SKM-1 (cell line): ENCODE results near the gene NHS.

ENCODE experiments used
- DNase-seq: peaks from one replicate; lab custom pipeline; 2025; ENCODE audit not compliant: unreplicated experiment; lab: John Stamatoyannopoulos, UW

The NHS gene

DNA sequence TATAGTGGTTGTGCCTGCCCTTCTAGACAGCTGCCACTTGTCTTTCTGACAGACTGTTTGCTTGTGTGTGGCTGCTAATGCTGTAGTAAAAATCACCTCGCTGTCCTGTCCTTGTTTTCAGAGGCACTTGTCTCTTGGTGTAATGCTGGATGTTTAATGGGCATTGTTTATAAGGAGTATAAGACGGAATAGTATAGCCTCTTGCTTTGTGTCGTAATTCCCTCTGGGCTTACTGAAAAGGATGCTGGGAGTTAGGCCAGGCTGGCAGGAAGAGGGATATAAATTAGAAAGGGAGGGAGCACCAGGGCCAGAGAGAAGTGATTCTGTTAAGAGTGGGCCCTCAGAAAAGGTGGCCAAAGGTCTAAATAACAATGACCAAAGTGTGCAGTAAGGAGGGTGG lies 29.0 kb downstream of the NHS start:
- DNase-seq: no peak

DNA sequence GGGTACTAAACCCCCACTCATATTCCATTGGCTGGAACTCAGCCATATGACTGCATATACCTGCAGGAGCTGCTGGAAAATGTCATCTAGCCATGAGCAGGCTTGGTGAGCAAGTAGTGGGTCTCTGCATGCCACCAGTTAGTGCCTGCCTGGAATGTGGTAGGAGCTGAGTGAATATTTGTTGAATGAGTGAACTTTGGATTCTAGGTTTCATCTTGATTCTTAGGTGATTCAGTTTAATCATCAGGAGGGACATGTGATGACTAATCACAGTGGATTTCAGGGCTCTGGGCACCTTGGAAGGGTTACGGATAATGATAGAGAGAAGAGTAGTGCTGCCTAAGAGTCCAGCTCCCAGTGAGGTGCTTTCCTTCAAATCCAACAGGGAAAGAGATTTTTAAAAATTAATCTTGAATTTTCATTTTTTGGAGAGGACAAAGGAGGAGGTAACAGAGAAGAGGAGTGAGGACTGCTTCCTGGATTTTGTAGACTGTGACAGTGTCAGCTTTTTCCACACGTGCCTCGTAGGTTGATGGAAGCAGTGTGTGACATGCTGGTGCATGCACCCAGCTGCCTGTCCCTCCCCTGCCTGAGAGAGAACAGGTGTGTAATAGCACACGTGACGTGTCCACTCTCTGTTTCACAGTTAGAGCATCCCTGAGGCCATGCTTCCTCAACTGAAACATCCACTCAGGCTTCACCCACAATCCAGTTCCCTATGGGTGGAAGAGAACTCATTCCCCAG lies 30.4 kb downstream of the NHS start:
- no peak for DNase-seq

- DNase-seq: no peak
These were observed 34.7 kb downstream of the NHS start for GRCh38 chrX:17409566-17410290.

- no peak for DNase-seq
These were observed 35.7 kb downstream of the NHS start for GRCh38 chrX:17410651-17411050.

DNA sequence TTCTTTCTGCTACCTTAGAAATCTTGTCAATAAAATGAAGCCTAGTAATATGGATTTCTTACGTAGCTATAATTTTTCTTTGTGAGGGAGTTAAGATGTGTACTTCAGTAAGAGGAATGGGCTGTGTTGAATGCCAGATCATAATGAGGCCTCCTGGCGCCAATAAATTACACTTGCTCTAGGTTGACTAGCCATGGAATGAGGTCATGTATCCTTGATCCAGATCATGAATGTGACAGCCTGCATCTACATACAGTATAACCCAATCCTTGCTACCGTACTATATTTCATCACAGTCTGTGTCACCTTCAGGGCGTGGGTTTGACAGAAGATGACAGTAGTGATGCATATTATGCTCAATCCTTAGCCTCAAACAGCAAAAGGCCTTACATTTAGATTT lies 36.2 kb downstream of the NHS start:
- no peak for DNase-seq

DNA sequence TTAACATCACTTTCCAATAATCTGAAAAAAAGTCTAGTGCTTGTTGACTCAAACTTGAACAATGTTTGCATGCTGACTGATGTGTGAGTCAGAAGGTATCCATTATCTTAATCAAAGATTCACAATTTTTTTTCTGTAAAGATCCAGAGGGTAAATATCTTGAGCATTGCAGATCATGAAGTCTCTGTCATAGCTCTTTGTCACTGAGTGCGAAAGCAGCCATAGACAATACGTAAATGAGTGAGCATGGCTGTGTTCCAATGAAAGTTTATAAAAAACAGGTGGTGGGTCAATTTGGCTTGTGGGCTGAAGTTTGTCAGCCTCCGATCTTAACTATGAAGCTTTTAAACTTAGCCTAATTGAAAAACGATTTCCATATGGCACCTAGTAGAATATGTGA lies 37.7 kb downstream of the NHS start:
- DNase-seq: no peak

DNA sequence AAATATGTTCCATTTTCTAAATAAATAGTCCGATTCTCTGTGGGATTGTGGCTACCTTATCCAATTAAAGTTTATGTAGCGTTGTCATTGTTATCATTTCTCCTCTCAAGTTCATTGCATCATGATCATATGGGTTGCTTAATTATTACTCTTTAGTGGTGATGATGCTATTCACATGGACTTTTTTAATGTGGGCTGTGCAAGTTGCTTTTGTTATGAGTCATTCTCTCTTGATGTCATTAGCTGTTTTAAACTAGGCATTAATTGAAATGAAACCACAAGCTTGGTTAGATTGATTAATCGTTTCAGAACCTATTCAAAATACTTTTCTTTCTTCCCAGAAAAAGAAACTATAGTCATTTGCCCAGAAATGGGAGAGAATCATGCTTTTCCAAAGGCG lies 38.2 kb downstream of the NHS start:
- no peak for DNase-seq

GRCh38 chrX:17414027-17414658 lies 39.1 kb downstream of the NHS start:
- DNase-seq: no peak

GRCh38 chrX:17414839-17415238 lies 39.8 kb downstream of the NHS start:
- no peak for DNase-seq

GRCh38 chrX:17415242-17415810 lies 40.3 kb downstream of the NHS start:
- DNase-seq: no peak

- no peak for DNase-seq
These were observed 42.4 kb downstream of the NHS start for GRCh38 chrX:17417372-17417771.

- no peak for DNase-seq
These were observed 50.1 kb downstream of the NHS start for GRCh38 chrX:17425136-17425535.

DNA sequence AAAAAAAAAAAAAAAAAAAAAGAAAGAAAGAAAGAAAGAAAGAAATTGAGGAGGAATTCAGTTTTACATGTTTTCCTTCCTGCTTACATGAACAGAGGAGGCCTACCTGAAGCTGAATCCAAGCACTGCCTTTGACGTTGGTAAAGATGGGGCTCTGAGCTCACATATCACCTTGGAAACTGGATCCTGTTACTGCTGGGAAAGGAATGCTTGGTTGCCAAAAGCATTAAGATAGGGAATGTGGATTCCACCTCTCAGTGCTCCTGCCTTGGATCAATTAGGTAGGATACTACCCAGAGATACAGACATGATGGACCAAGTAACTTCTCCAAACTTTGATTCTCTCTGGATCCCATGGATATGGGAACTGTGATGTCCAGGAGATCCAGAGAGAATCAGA lies 50.6 kb downstream of the NHS start:
- no peak for DNase-seq

DNA sequence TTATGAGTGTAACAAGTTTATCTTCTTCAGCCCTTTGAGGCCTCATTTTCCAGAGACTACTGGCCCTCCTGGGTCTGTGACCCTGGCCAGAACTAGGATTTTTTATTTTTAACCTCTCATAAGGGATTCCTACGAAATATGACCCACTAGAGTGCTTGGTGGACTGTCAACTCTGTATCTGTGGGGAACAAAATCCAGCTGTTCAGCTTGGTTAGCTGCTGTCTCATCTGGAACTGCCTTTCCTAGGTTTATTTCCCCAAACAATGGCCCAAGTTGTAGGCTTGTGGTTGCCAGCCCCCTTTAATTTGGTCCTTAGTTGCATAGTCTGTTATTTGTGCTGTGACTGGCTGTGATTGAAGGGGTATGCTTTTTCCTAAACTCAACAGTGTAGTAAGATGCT lies 56.2 kb downstream of the NHS start:
- DNase-seq: no peak

GRCh38 chrX:17432158-17432557 lies 57.2 kb downstream of the NHS start:
- no peak for DNase-seq

- DNase-seq: no peak
These were observed 59.0 kb downstream of the NHS start for GRCh38 chrX:17433965-17434364.

- no peak for DNase-seq
These were observed 60.5 kb downstream of the NHS start for GRCh38 chrX:17435476-17435875.

DNA sequence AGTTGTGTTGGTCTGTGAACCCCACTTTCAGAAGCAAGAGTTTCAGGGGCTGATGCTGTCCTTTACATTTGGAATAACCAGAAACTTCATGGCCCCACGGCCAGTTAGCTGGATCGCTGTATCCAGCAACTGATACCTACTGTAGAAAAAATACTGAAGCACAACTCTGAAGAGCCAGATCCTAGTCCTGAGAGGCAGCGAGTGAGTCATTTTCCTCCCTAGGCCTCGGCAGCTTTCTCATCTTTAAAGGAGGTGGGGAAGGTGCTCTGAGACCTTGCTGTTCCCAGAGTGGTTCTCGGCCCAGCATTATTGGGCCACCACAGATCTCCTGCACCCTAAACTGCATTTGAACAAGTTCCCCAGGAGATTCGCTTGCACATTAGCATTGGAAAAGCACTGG lies 63.2 kb downstream of the NHS start:
- DNase-seq: no peak

DNA sequence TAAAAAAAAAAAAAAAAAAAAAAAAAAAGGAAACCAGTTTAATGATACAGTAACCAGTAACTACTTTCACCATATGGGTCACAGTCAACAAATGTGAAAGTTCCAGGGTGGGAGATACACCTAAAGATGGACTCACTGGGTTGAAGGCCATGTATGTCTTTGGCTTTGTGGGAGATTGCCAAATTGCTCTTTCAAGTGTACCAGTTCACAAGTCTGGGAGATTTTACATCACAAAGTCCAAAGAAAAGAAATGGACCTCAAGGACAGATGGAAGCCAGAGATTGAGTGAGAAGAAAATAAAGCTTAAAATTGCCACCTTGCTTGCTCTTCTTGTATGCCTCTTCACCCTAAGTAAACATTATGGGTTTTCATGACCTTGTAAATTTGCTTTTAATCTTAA lies 65.3 kb downstream of the NHS start:
- no peak for DNase-seq

- DNase-seq: no peak
These were observed 65.8 kb downstream of the NHS start for GRCh38 chrX:17440836-17441235.

- DNase-seq: no peak
These were observed 67.0 kb downstream of the NHS start for GRCh38 chrX:17441965-17442364.

DNA sequence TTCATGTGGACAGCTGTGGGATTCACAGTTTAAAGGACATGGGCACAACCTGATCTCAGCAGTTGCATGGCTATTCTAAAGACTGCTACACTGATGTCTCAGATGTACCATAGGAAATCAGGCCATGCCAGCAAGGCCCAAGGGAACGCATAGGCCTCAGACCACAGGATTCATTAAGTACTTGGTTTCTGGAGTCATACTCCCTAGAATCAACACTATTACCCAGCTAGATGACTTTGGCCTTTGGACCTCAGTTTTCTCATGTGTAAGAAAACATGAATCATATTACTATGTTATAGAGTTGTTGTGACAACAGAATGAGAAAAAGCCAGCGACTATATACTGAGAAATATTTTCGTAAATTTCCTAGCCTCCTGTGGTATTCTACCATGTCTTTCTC lies 67.9 kb downstream of the NHS start:
- DNase-seq: no peak
